ENCODE results near the gene THAP11. TPM values are rescaled to one million over a fixed set of nuclear protein-coding genes. Genes with fewer than 3 reads are reported as not detected.

The THAP11 gene
- total RNA-seq, 1 donor from 2014 or later = 25.1 TPM

GRCh38 chr16:67873435-67874370 lies 31.6 kb downstream of the THAP11 start:
- ATAC-seq = peak; percentile 1

DNA sequence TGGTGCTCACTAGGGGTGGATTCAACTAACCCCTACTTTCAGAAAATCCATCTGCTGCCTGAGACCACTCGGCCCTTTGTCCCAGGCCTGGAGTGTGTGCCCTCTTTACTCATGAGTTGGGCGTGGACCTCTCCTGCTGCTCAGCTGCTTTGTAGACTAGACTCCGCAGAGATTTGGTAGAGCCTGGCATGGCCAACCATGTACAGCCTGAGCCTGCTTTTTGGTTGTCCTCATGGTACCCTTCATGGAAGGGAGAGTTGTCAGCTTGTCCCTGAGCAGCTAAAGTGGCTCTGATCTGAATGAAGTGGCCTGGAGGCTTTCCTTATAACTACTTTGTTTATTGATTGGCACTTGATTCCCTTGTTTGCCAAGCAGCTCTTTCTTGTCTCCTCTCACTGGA lies 32.3 kb downstream of the THAP11 start:
- Histone ChIP-seq H3K36me3 (peaks cover 54% of the 10 kb centered on the region), H3K27ac (no peak overlapping the region), H3K9me3 (no peaks in the 10 kb centered on the region), H3K27me3 (no peaks in the 10 kb centered on the region), H3K4me3 (peak overlapping the region; percentile 93), H3K4me1 (peaks cover 21% of the 10 kb centered on the region)
- ATAC-seq (no peak), DNase-seq (no peak)
- TF ChIP-seq, protein P1, sequence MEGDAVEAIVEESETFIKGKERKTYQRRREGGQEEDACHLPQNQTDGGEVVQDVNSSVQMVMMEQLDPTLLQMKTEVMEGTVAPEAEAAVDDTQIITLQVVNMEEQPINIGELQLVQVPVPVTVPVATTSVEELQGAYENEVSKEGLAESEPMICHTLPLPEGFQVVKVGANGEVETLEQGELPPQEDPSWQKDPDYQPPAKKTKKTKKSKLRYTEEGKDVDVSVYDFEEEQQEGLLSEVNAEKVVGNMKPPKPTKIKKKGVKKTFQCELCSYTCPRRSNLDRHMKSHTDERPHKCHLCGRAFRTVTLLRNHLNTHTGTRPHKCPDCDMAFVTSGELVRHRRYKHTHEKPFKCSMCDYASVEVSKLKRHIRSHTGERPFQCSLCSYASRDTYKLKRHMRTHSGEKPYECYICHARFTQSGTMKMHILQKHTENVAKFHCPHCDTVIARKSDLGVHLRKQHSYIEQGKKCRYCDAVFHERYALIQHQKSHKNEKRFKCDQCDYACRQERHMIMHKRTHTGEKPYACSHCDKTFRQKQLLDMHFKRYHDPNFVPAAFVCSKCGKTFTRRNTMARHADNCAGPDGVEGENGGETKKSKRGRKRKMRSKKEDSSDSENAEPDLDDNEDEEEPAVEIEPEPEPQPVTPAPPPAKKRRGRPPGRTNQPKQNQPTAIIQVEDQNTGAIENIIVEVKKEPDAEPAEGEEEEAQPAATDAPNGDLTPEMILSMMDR (IDR thresholded peaks at IDR 0.05) = no peak
- intact Hi-C loops (cut with DNase I) = no loop called here

More at GRCh38 chr16:67873435-67874370, 31.6 kb downstream of the THAP11 start:
- H3K4me1 ChIP-seq = peaks cover 21% of the 10 kb centered on the region
- H3K36me3 ChIP-seq = peaks cover 51% of the 10 kb centered on the region
- TF ChIP-seq, protein P1 (IDR thresholded peaks at IDR 0.05) = no peak
- no peaks in the 10 kb centered on the region for H3K9me3 ChIP-seq
- intact Hi-C loops (cut with DNase I) = no loop called here
- no peak for DNase-seq
- no peaks in the 10 kb centered on the region for H3K27me3 ChIP-seq
- H3K27ac ChIP-seq = peak overlapping the region; percentile 79
- peak overlapping the region; percentile 93 for H3K4me3 ChIP-seq

- Histone ChIP-seq H3K4me1 (peaks cover 21% of the 10 kb centered on the region), H3K27ac (no peak overlapping the region), H3K27me3 (no peaks in the 10 kb centered on the region), H3K9me3 (no peaks in the 10 kb centered on the region), H3K36me3 (peaks cover 59% of the 10 kb centered on the region), H3K4me3 (no peak overlapping the region)
- ATAC-seq (no peak), DNase-seq (no peak)
- intact Hi-C loops (cut with DNase I) = no loop called here
- TF ChIP-seq, protein P1 (IDR thresholded peaks at IDR 0.05) = no peak
These were observed 34.9 kb downstream of the THAP11 start for GRCh38 chr16:67877064-67877463.

DNA sequence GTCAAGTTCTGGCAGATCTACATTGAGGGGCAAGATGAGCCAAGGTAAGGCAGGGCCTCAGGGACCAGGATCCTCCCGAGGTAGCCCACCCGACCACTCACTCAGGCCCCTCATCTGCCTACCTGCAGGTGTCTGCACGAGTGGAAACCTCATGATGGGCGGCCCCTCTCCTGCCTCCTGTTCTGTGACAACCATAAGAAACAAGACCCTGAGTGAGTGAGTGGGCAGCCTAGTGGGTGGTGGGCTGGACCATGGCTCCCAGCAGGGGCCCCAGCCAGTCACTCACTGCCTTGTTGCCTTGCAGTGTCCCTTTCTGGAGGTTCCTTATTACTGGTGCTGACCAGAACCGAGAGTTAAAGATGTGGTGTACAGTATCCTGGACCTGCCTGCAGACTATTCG lies 36.1 kb downstream of the THAP11 start:
- H3K27me3 ChIP-seq = no peaks in the 10 kb centered on the region
- H3K36me3 ChIP-seq = peaks cover 71% of the 10 kb centered on the region
- H3K4me3 ChIP-seq = no peak overlapping the region
- DNase-seq (no peak), ATAC-seq (no peak)
- intact Hi-C loops (cut with DNase I) = no loop called here
- peaks cover 16% of the 10 kb centered on the region for H3K4me1 ChIP-seq
- no peaks in the 10 kb centered on the region for H3K9me3 ChIP-seq
- TF ChIP-seq, protein P1 (IDR thresholded peaks at IDR 0.05) = no peak
- no peak overlapping the region for H3K27ac ChIP-seq

- Histone ChIP-seq H3K36me3 (peaks cover 75% of the 10 kb centered on the region), H3K9me3 (no peaks in the 10 kb centered on the region), H3K4me1 (peaks cover 15% of the 10 kb centered on the region), H3K27ac (no peak overlapping the region), H3K27me3 (no peaks in the 10 kb centered on the region), H3K4me3 (no peak overlapping the region)
- no peak for ATAC-seq
- no peak for DNase-seq
- TF ChIP-seq, protein P1 (IDR thresholded peaks at IDR 0.05) = no peak
- intact Hi-C loops (cut with DNase I) = no loop called here
These were observed 36.7 kb downstream of the THAP11 start for GRCh38 chr16:67878846-67879245.

All from upper lobe of right lung (tissue), 1 donor.